ENCODE measurements around the gene DTNA.
"Not testable (repeated sequence)": the region's sequence is repeated elsewhere in the genome, so short reads cannot be mapped to it uniquely, and the experiment has no call there.

DNA sequence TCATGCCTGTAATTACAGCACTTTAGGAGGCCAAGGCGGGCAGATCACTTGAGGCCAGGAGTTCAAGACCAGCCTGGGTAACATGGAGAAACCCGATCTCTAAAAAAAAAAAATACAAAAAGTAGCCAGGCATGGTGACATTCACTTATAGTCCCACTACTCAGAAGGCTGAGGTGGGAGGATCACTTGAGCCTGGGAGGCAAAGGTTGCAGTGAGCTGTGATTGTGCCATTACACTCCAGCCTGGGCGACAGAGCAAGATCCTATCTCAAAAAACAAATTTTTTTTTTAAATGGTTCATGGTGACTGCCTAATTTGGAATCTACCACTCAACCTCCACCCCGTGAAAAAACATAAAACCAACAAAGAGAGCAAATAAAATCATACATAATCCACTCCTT, 212.5 kb downstream of the DTNA start:
- not testable (repeated sequence) for TF ChIP-seq POLR2A, POLR2AphosphoS5 (IDR thresholded peaks at IDR 0.05; ENCODE audit: low read depth, low read length)

All from GM12892 (cell line).